Small intestine (tissue), 7 donors: ENCODE results near the gene PIWIL4. TPM values are rescaled to one million over a fixed set of nuclear protein-coding genes. Genes with fewer than 3 reads are reported as not detected.

Experiments
- DNase-seq, 2 donors: peaks; one replicate each; pipeline versions ENCODE4 v3.0.0 to v3.0.0-alpha.2; 2013
- FAIRE-seq: peaks from 2 replicates; lab custom pipeline; 2012; peaks lifted over from hg19 to GRCh38; lab: Jason Lieb, UNC
- H3K27ac ChIP-seq, 3 donors: one replicate each; pipeline ENCODE4 v1.5.1; 2013; ENCODE audit warnings: low read length in 2 of 3, mild to moderate bottlenecking in 2 of 3, control low read depth in 1 of 3, inconsistent platforms in 1 of 3, low read depth in 1 of 3, moderate library complexity in 1 of 3
- H3K27me3 ChIP-seq, 3 donors: one replicate each; pipeline ENCODE4 v1.6.1; 2013; ENCODE audit warnings: low read length in 3 of 3, inconsistent platforms in 1 of 3; ENCODE audit not compliant: control insufficient read depth in 3 of 3, insufficient read depth in 3 of 3
- H3K36me3 ChIP-seq, 3 donors: one replicate each; pipeline ENCODE4 v1.6.1; 2013; ENCODE audit warnings: low read length in 3 of 3, inconsistent platforms in 1 of 3, low read depth in 1 of 3, mild to moderate bottlenecking in 1 of 3, moderate library complexity in 1 of 3; ENCODE audit not compliant: control insufficient read depth in 3 of 3, insufficient read depth in 2 of 3
- H3K4me1 ChIP-seq, 3 donors: one replicate each; pipeline ENCODE4 v1.6.1; 2013; ENCODE audit warnings: low read length in 2 of 3, inconsistent platforms in 1 of 3, low read depth in 1 of 3, mild to moderate bottlenecking in 1 of 3, moderate library complexity in 1 of 3; ENCODE audit not compliant: control insufficient read depth in 3 of 3, insufficient read depth in 2 of 3
- H3K4me3 ChIP-seq, 3 donors: one replicate each; pipeline ENCODE4 v1.5.1; 2013; ENCODE audit warnings: low read length in 3 of 3, control low read depth in 1 of 3, inconsistent platforms in 1 of 3, low read depth in 1 of 3, mild to moderate bottlenecking in 1 of 3, moderate library complexity in 1 of 3
- H3K9me3 ChIP-seq, 2 donors: one replicate each; pipeline ENCODE4 v1.6.1; 2013; ENCODE audit warnings: low read depth in 1 of 2, low read length in 1 of 2; ENCODE audit not compliant: control insufficient read depth in 2 of 2, insufficient read depth in 1 of 2
- whole genome bisulfite sequencing, 3 donors: extraction: QIAGEN DNeasy Blood & Tissue Kit; methylation state at CpG; one replicate each; pipeline ENCODE4 v1.1.7; 2013; 5-methylcytosine and 5-hydroxymethylcytosine counted together
- polyA plus RNA-seq, 4 donors: library from polyadenylated mRNA; stranded (reverse) in 3 of 4; unstranded in 1 of 4; fragments of 200-250 nt in 3 of 4; fragments of 120-200 nt in 1 of 4; gene quantifications; one replicate each; pipeline versions ENCODE4 v1.2.1 to v1.2.3, GENCODE V29; 2013
- donor health status: healthy with polysubstance abuse.
- donor health status: control.
- donor health status: control.
- donor health status: Bipolar disorder and iron deficiency.
- donor health status: healthy.

The PIWIL4 gene
- polyA plus RNA-seq, 4 donors, result 8.0 to 23.5 (median 16.2) TPM

DNA sequence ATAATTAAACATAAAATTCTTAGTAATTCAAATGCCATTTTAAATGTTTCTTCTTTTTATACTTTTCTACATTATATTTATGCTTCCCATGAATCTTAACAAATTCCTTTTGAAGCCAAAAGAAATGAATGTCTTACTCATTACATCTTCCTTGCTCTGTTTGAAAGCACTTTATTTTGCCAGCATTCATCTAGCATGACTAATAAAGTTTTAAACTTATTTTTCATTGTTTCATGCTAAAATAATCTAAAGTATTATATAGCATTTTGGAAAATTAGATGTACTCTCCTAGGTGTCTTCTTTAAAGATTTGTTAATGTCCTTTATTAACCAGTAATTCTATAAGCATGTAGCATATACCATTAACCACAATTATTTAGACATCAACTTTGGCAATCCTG lies 9.7 kb upstream of the PIWIL4 start:
- DNase-seq (no peak), FAIRE-seq (no peak)
- H3K9me3 ChIP-seq, result no peaks in the 10 kb centered on the region
- H3K27ac ChIP-seq, result no peak overlapping the region
- H3K4me3 ChIP-seq, result no peak overlapping the region
- H3K27me3 ChIP-seq, result no peaks in the 10 kb centered on the region
- peaks cover 0 to 6% (median 2%) of the 10 kb centered on the region in 3 donors for H3K36me3 ChIP-seq
- H3K4me1 ChIP-seq, result peaks cover 0 to 6% (median 2%) of the 10 kb centered on the region in 3 donors

DNA sequence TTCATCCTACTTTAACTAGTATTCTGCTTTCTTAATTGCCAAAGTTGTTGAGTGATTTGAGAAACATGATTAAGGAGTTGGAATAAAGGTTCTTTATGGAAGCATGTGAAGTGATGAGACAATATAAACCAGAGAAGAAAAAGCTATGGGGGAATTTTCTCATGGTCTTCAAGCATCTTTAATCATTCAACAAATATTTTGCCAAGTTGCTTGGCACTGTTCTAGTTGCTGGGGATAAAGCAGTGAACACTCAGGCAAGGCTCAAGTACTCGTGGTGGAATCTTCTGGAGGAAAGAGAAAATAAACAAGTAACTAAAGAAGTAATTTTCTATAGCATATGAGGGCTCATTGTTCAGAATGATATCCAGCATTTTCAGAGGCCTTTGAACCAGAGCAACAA lies 9.2 kb upstream of the PIWIL4 start:
- H3K36me3 ChIP-seq, result peaks cover 0 to 3% (median 0%) of the 10 kb centered on the region in 3 donors
- no peak for FAIRE-seq
- WGBS, 3 donors, result 46 to 59% (median 47%) methylated on average over 1 of the region's 1 CpG
- peaks cover 0 to 6% (median 2%) of the 10 kb centered on the region in 3 donors for H3K4me1 ChIP-seq
- H3K27ac ChIP-seq, result no peak overlapping the region
- H3K9me3 ChIP-seq, result no peaks in the 10 kb centered on the region
- H3K4me3 ChIP-seq, result no peak overlapping the region
- DNase-seq, result no peak
- no peaks in the 10 kb centered on the region for H3K27me3 ChIP-seq

DNA sequence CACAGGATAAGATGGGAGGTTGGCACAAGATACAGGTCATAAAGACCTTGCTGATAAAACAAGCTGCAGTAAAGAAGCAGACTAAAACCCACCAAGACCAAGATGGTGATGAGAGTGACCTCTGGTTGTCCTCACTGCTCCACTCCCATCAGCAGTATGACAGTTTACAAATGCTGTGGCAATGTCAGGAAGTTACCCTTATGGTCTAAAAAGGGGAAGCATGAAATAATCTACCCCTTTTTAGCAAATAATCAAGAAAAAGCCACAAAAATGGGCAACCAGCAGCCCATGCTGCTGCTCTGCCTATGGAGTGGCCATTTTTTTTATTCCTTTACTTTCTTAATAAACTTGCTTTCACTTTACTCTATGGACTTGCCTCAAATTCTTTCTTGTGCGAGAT lies 8.7 kb upstream of the PIWIL4 start:
- Histone ChIP-seq H3K4me1 (peaks cover 0 to 6% (median 2%) of the 10 kb centered on the region in 3 donors), H3K27me3 (no peaks in the 10 kb centered on the region), H3K27ac (no peak overlapping the region), H3K9me3 (no peaks in the 10 kb centered on the region), H3K4me3 (no peak overlapping the region), H3K36me3 (peaks cover 0 to 3% (median 0%) of the 10 kb centered on the region in 3 donors)
- WGBS, 3 donors, result 92 to 95% (median 94%) methylated on average over 1 of the region's 1 CpG
- FAIRE-seq, result no peak
- DNase-seq, result no peak

DNA sequence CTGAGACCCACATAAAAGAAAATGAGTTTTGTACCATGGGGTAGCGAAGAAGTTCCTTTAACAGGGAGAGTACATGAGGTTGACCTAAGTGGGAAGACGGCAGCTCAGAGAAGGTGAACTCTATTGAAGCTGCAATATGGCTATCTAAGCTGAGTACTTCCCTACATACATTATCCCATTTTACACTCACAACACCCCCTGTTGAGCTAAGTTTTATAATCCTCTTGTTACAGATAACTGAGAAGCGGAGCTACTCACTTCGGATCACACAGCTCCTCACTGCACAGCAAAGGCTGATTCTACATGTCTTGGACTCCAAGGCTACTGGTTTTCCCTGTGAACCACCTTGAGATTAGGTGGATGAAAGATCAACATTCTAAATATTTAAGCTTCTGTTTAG lies 8.2 kb upstream of the PIWIL4 start:
- 97 to 99% (median 98%) methylated on average over 4 of the region's 4 CpGs for WGBS, 3 donors
- H3K4me1 ChIP-seq, result peaks cover 0 to 8% (median 4%) of the 10 kb centered on the region in 3 donors
- DNase-seq (no peak), FAIRE-seq (no peak)
- H3K9me3 ChIP-seq, result no peaks in the 10 kb centered on the region
- no peaks in the 10 kb centered on the region for H3K27me3 ChIP-seq
- peaks cover 0 to 3% (median 0%) of the 10 kb centered on the region in 3 donors for H3K36me3 ChIP-seq
- H3K4me3 ChIP-seq, result no peak overlapping the region
- no peak overlapping the region for H3K27ac ChIP-seq

DNA sequence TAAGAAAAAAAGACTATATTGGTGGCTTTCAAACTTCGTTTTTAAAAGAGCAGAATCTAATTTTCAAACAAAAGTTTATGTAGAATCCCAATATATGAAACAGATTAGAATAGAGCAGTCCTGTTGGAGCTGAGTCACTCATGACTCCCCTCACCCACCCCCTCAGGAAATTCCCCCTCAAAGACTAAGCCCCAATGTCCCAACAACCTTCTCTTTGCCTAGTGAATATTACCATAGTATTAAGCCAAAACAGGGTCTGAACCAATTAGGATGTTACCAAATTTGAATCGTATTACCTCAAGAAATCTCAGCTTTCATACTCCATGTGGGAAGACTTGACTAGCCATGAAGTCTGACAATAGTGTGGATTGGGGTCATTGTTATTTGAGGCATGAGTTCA lies 7.8 kb upstream of the PIWIL4 start:
- H3K4me3 ChIP-seq, result no peak overlapping the region

DNA sequence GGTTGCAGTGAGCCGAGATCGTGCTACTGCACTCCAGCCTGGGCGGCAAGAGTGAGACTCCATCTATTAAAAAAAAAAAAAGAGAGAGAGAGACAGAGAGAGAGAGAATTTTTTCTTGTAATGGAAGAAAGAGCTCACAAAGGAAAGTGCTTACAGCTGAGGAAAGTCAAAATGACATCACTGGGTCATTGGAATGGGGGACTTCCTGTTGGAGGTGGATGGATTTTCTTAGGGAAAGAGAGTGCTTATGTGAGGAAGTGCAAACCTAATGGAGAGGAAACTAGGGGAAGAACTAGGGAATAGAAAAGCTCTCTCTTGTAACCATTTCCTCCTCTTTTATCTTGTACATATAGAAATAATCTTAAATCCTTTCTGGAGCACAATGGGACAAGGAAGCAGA lies 6.3 kb upstream of the PIWIL4 start:
- Histone ChIP-seq H3K9me3 (no peaks in the 10 kb centered on the region), H3K4me3 (no peak overlapping the region), H3K4me1 (peaks cover 0 to 4% (median 4%) of the 10 kb centered on the region in 3 donors), H3K27me3 (no peaks in the 10 kb centered on the region), H3K27ac (no peak overlapping the region), H3K36me3 (peaks cover 0 to 3% (median 0%) of the 10 kb centered on the region in 3 donors)
- no peak for DNase-seq
- 89 to 100% (median 92%) methylated on average over 3 of the region's 3 CpGs for WGBS, 3 donors
- no peak for FAIRE-seq

More for the DNA sequence above, 7.8 kb upstream of the PIWIL4 start:
- H3K4me1 ChIP-seq, result peaks cover 0 to 6% (median 4%) of the 10 kb centered on the region in 3 donors
- no peaks in the 10 kb centered on the region for H3K9me3 ChIP-seq
- no peak for FAIRE-seq
- no peak for DNase-seq
- no peak overlapping the region for H3K27ac ChIP-seq
- peaks cover 0 to 3% (median 0%) of the 10 kb centered on the region in 3 donors for H3K36me3 ChIP-seq
- WGBS, 3 donors, result 77 to 93% (median 88%) methylated on average over 2 of the region's 2 CpGs
- H3K27me3 ChIP-seq, result no peaks in the 10 kb centered on the region

DNA sequence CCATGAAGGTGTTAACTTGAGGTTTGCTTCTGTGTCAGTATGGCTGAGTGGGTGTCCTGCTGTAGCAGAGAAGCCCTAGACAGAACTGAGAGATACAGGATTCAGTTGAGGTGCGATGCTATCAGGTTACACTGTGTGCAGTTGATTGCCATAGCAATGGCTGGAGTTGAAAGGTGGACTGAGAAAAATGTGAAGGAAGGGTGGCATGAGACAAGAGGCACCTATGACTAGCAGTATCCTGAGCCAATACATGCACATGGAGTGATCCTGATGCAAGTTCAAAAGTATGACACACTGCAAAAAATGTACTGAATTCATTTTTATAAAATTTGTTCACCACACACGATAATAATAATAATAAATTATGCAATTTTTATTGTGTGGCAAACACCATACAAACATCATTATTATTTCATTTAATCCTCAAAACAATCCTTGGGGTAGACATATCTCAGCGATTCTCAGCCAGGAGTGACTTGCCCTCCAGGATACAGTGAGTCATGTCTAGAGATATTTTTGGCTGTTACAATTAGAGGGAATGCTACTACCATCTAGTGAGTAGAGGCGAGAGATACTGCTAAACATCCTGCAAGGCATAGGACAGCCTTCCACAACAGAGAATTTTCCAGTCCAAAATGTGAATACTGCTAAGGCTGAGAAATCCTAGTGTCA lies 3.9 kb upstream of the PIWIL4 start:
- Histone ChIP-seq H3K27me3 (no peaks in the 10 kb centered on the region), H3K27ac (no peak overlapping the region), H3K9me3 (no peaks in the 10 kb centered on the region), H3K4me1 (peaks cover 0 to 4% (median 4%) of the 10 kb centered on the region in 3 donors), H3K4me3 (no peak overlapping the region), H3K36me3 (peaks cover 0 to 9% (median 0%) of the 10 kb centered on the region in 3 donors)
- 69 to 78% (median 77%) methylated on average over 4 of the region's 4 CpGs for WGBS, 3 donors
- DNase-seq, result no peak
- no peak for FAIRE-seq

DNA sequence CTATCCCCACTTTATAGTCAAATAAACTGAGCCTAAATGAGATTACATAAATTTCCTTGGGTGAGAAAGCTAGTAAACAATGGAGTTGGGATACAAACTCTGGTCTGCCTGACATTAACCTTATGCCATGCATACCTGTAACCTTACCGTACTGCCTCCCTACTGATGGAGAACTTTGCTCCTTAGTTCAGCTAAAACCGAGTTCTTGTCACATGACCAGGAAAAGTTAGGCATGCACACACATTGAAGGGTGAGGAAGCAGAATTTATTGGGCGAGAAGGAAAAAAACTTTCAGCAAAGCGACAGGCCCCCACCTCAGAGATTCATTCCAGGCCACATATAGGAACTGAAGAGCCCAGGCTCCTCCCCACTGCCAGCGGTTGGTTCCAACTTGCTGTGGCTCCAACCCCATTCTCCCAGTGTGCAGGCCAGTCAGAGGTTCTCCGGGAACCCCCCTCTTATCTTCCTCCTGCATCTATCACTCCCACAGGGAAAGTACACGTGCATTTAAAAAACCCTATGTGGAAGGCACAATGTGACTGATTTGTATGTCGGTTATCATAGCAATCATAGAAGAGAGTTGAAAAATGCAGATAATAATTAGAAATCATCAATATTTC lies 3.2 kb upstream of the PIWIL4 start:
- Histone ChIP-seq H3K4me1 (peaks cover 0 to 4% (median 4%) of the 10 kb centered on the region in 3 donors), H3K36me3 (peaks cover 0 to 10% (median 0%) of the 10 kb centered on the region in 3 donors), H3K9me3 (no peaks in the 10 kb centered on the region), H3K27me3 (no peaks in the 10 kb centered on the region), H3K27ac (no peak overlapping the region), H3K4me3 (no peak overlapping the region)
- peak in 1 of 2 donors; percentile 54 for DNase-seq
- no peak for FAIRE-seq
- WGBS, 3 donors, result 38 to 66% (median 50%) methylated on average over 8 of the region's 8 CpGs
